ENCODE data around the gene PKLR. TPM values are rescaled to one million over a fixed set of nuclear protein-coding genes. Genes with fewer than 3 reads are reported as not detected.
A peak's percentile ranks its signal among the peaks of the same experiment; 100 is the strongest.

Gene PKLR
- total and polyA plus RNA-seq, 2 donors (not counting 3 experiments of a cell fraction or from before 2014, with no cell fraction given): not detected

GRCh38 chr1:155256058-155256852 is 45.0 kb downstream of the PKLR start:
- peak overlapping the region; percentile 66 for H3K27ac ChIP-seq (ENCODE audit: insufficient read depth, low read depth, low read length)
- H3K4me1 ChIP-seq (ENCODE audit: control insufficient read depth, extremely low read depth, insufficient read depth, low read length): peaks cover 26% of the 10 kb centered on the region
- H3K4me2 ChIP-seq (ENCODE audit: insufficient read depth, low read length): peak overlapping the region; percentile 76
- peaks cover 3 to 11% of the 10 kb centered on the region in 2 experiments for H3K36me3 ChIP-seq (ENCODE audit: control insufficient read depth in 2 of 2, extremely low read depth in 1 of 2, insufficient read depth in 2 of 2, low read length in 2 of 2)
- H4K20me1 ChIP-seq (replicated peaks; ENCODE audit: control insufficient read depth, extremely low read depth, insufficient read depth, low read length): no peaks in the 10 kb centered on the region
- peak overlapping the region in 1 of 3 experiments; percentile 57 for H3K4me3 ChIP-seq (replicated peaks in 1 of 3; ENCODE audit: insufficient read depth in 1 of 3, low read depth in 1 of 3, low read length in 3 of 3)
- no peaks in the 10 kb centered on the region for H3K27me3 ChIP-seq (ENCODE audit: control insufficient read depth in 2 of 2, insufficient read depth in 2 of 2, low read length in 2 of 2)
- no peak for TF ChIP-seq EZH2 (IDR thresholded peaks at IDR 0.05; ENCODE audit: borderline replicate concordance, low read depth, low read length, severe bottlenecking)
- no peak for TF ChIP-seq MAX (IDR thresholded peaks at IDR 0.05; ENCODE audit: insufficient read depth, insufficient read length)
- TF ChIP-seq MYC (IDR thresholded peaks at IDR 0.05; ENCODE audit: low read depth, low read length): no peak
- no peak for TF ChIP-seq CTCF (IDR thresholded peaks at IDR 0.05; ENCODE audit: extremely low read depth in 1 of 2, insufficient read depth in 1 of 2, low read depth in 1 of 2, low read length in 2 of 2)
- H3K9me1 ChIP-seq (replicated peaks; ENCODE audit: control insufficient read depth, extremely low read depth, insufficient read depth, low read length): no peaks in the 10 kb centered on the region
- intact Hi-C loops (cut with micrococcal nuclease): loop anchor here (10.0 kb wide), 1 partner anchor 309 kb away; the partner anchor contains the start of gene ASH1L
- ChIA-PET POLR2A (interaction anchor here (0.6 kb wide), 1 partner anchor 9 kb away, joined by 4 read pairs; no protein-coding TSS in a partner anchor), CTCF (interaction anchor here (1.1 kb wide), 1 partner anchor 10 kb away, joined by 5 read pairs; no protein-coding TSS in a partner anchor)
- peak overlapping the region; percentile 80 for H2AFZ ChIP-seq (ENCODE audit: low read depth, low read length)
- DNase-seq (ENCODE audit: low read depth, low spot score): no peak
- dilution Hi-C loops (cut with MboI; ENCODE audit: extremely low pct_ligation_motif_present, low sequenced_read_pairs): no loop called here
- peak overlapping the region; percentile 77 for H3K9ac ChIP-seq (replicated peaks; ENCODE audit: extremely low read depth, insufficient read depth, low read length)
- no peaks in the 10 kb centered on the region for H3K9me3 ChIP-seq (replicated peaks; ENCODE audit: control insufficient read depth, insufficient read depth, low read length)
- H3K79me2 ChIP-seq (ENCODE audit: control insufficient read depth, insufficient read depth, low read length): peaks cover 20% of the 10 kb centered on the region
- FAIRE-seq: no peak
- no TSS peak for BruUV-seq (replicated peaks)
